Activated T-helper 1 cell treated with anti-CD3 and anti-CD28 coated beads, Interleukin-2, amount 50 U/mL, for 16 hours (primary cell): ENCODE measurements around the gene SURF2.
"Not testable (repeated sequence)": the region's sequence is repeated elsewhere in the genome, so short reads cannot be mapped to it uniquely, and the experiment has no call there.

Experiments
- DNase-seq, 2 donors: peaks; one replicate each; pipeline ENCODE4 v3.0.0-alpha.2; 2020; ENCODE audit warnings: low read depth in 1 of 2, low spot score in 1 of 2

Gene SURF2

DNA sequence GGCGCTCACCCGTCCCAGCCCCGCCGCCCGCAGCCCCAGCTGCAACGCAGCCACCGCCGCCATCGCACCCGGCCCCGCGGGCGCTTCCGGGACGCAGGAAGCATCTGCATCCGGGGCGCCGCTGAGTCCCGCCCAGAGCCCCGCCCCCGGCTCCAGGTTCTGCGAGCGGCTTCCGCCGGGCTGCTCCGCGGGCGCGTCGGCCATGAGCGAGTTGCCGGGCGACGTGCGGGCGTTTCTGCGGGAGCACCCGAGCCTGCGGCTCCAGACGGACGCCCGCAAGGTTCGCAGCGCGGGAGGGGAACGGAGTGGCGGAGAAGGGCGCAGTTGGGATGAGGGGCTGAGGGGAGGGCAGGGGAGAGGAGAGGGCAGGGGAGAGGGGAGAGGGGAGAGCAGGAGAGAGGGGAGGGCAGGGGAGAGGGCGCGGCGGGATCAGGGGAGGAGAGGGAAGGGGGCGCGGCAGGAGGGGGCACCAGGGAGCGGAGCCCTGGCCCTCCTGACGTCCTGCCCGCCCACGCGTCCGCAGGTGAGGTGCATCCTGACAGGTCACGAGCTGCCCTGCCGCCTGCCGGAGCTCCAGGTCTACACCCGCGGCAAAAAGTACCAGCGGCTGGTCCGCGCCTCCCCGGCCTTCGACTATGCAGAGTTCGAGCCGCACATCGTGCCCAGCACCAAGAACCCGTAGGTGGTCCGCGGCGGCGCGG, at the start of gene SURF2, which contains the start of gene SURF1:
TSS of gene SURF2 (plus strand) at position 160 of the 701 bp plus-strand sequence. CDS start at position 203, 43 bp downstream.
TSS of gene SURF1 (minus strand) at position 97 of the 701 bp plus-strand sequence. CDS start at position 63, 34 bp downstream.
- peak; percentile 84 to 85 for DNase-seq

DNA sequence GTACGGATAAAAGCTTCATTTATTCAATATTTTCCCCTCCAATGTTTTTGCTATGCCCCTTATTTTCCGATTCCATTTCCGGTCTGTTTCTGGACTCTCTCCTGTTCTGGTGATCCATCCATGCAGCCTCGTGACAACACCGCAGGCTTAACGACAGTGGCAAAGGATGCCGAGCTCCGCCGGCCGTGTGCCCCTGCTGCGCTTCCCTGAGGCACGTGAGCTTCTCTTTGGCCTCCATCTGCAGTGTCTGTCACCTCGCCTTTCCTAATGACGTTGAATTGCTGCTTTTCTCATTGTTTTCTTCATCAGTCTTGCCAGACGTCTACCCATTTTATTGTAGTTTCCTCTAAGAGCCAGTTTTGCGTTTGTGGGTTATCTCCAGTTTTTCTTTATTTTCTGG, 49.0 kb upstream of the SURF2 start:
- no peak for DNase-seq

DNA sequence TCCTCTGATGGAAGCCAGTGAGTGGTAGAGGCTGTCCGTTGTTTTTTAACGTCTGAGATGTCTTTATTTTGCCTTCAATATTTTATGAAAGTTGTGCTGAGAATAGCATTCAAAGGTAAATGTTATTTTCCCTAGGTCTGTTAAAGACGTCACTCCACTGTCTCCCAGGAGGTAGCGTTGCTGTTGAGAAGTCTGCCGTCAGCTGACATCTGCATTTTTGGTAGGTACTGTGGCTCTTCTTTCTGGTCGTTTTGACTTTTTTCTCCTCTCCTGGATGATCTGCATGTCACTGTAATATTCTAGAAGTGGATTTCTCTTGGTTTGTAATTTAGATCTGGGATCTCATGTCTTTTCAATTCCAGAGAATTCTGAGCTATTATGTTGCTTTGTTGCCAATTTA, 46.7 kb upstream of the SURF2 start:
- DNase-seq = no peak

DNA sequence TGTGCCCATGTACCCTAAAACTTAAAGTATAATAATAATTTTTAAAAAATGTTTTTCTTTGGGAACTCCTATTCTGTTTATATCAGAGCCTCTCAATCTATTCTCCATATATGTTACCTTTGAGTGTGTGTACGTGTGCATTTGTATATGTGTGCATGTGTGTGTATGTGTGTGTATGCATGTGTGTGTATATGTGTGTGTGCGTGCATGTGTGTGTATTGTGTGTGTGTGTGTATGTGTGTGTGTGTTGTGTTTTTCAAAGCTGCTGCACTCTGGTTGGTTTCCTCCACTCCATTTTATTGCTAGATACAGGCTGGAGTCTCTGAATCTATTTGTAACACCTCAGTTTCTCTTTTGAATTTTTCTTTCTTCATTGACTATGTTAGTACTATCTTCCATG, 40.4 kb upstream of the SURF2 start:
- DNase-seq = no peak

DNA sequence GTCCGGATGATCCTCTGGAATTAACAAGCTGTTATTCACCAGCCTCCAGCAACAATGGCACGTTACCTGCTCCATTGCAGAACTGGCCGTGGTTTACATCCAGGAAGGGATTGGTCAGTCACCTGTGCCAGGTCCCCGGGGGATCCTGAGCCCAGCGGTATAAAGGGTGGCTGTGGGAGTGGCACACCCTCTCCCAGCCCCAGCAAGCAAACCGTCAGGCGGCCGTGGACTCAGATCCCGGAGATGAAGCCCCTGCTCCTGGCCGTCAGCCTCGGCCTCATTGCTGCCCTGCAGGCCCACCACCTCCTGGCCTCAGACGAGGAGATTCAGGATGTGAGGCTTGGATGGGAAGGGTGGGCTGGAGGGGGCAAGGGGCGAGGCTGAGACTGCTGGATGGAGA, 38.8 kb upstream of the SURF2 start:
- not testable (repeated sequence) for DNase-seq

DNA sequence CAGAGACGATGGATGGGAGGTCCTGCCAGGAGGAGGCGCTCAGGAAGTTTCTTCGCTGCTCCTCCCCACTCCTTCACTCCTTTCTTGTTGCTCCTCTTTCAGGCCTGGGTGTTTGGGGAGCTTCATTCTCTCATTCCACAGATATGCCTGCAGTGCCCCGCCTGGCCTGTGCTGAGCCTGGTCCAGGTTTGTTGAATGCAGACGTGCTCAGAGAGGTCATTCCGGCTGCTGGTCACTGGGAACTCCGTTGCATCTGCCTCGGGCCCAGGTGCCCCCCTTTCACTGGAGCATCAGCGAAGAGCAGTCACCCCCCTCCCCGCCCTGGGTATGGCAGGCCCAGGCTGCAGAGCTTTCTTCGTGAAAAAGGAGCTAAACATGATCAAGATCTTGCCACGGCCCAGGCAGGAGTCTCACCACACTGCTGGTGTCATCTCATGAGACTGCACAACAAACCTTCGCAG, 35.9 kb upstream of the SURF2 start:
- no peak for DNase-seq

DNA sequence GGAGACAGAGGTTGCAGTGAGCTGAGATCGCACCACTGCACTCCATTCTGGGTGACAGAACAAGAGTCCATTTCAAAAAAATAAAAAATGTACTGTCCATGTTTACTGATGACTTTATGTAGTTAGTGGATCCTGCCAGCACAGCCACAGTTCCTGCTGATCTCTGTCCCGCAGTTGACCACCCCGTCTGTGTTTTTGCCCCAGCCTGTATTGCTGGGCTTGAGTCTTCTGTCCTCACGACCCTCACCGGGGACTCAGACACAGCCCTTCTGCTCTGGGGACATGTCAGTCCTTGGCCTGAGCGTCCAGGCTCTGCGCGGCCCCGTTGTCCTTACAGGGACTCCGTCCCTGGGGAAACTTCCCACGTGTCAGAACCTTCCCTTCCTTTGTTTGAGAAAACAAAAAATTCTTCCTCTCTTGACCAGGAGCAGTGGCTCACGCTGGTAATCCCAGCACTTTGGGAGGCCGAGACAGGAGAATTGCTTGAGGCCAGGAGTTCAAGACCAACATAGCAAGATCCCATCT, 34.9 kb upstream of the SURF2 start:
- no peak for DNase-seq

DNA sequence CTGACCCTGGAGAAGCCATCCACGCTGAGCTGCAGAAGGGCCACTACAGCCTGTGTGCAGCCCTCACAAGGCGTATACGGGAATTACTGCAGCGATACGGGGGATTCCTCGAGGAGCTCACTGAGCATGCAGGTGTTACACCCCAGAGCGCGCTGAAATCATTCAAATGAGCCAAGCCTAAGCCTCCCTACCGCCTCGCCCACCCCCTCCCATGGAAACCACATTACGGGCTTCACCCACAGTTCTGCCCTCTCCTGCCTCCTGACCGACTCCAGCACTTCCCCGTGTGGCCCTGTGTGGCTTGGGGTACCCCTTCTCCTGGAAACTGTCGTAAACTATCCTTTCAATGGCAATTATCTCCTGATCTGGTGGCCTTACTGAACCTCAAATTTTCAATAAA, 33.6 kb upstream of the SURF2 start:
- DNase-seq = no peak

DNA sequence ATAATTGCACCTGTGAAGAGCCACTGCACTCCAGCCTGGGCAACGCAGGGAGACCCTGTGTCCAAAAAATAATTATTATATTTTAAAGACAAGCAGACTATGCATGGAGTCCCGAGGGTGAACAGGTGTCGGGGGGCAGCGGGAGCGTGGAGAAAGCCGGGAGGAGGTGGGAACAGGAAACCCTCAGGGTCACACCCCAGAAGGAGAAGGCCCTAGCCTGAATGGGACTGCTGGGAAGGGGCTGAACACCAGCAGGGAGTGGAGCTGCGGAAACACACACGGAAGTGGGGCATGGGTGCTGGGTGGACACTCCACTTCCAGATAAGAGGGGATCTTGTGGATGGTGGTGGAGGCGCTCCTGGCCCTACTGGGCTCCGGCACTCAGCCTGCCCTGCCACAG, 33.1 kb upstream of the SURF2 start:
- no peak for DNase-seq

DNA sequence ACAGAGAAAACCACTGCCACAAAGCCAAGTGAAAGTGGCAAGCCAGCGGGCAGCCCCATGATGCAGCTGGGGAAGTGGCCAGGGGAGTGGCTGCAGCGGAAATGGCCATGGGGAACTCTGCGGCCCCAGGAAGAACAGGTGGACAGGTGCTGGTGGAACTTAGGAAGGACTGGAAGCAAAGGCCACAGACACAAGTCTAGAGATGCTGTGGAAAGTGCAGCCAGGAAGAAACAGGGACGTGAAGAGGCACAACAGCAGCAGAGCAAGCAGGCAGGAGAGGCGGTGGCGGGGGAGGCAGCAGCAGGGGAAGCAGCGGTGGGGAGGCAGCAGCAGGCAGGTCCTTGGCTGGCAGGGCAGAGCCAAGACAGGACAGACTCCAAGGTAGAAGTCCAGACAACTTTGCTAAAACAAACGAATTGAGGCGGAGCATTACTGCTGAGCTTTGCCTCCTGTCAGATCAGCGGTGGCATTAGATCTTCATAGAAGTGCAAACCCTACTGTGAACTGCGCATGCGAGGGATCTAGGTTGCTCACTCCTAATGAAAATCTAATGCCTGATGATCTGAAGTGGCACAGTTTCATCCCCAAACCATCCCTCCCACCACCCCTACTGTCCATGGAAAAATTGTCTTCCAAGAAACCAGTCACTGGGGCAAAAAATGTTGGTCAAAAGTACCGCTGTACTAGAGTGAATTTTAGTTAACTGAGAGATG, 32.2 kb upstream of the SURF2 start:
- no peak for DNase-seq

DNA sequence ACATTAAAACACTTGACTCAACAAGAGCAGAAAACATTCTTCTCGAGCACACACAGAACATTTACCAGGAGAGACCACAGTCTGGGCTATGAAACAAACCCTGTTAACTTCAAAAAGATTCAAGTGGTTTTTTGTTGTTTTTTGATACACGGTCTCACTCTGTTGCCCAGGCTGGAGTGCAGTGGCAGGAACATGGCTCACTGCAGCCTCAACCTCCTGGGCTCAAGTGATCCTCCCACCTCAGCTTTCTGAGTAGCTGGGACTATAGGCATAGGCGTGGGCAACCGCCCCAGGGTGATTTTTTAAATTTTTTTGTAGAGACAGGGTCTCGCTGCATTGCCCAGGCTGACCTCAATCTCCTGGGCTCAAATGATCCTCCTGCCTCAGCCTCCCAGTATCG, 29.3 kb upstream of the SURF2 start:
- DNase-seq = not testable (repeated sequence)

DNA sequence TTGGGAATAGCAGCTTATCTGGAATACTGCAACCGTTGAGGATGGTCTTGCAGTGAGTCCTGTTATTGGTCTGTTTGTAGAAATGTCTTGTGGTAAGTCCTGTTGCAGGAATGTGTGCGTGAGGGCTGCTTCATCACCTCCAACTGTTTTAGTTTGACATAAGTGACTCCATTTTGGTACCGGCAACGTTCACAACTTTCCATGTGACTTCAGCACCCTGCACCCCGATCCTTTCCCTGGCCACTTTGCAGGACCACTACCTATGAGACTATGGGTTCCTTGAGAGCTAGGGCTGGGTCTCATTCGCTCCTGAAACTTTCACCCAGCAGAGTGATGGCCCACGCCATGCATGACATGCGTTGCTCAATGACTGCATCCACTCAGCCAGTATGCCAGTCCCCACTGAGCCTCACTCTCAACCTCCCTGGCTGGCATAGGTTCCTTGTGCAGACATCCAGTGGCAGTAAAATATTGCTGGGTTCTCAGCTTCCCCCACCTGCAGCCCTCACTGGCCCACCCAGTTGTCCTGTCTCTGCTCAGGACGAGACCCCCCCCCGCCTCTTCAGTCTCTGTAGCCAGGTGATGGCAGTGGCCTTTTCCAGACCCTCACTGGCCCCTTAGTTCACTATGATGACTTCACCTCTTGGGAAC, 28.4 kb upstream of the SURF2 start:
- no peak for DNase-seq

DNA sequence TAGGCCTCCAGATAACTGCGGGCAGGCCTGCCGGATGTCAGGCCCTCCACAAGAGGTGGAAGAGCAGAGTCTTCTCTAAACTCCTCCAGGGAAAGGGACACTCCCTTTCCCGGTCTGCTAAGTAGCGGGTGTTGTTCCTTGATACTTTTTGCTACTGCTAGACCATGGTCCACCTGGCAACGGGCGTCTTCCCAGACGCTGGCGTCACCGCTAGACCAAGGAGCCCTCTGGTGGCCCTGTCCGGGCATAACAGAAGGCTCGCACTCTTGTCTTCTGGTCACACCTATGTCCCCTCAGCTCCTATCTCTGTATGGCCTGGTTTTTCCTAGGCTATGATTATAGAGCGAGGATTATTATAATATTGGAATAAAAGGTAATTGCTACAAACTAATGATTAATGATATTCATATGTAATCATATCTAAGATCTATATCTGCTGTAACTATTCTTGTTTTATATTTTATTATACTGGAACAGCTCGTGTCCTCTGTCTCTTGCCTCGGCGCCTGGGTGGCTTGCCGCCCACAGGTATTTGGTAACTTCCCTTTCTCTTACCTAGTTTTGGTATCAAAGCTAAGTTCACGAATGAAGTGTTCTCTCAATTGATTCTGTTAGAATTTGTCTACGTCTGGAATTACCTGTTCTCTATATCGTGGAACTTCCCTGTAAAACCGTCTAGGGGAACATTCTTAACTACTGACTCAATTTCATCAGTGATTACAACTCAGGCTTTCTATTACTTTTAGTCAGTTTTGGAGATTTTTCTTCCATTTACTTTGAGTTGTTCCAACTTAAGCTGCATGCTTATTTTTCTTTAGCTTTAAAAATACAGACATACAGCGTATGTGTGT, 26.8 kb upstream of the SURF2 start:
- DNase-seq = not testable (repeated sequence)

DNA sequence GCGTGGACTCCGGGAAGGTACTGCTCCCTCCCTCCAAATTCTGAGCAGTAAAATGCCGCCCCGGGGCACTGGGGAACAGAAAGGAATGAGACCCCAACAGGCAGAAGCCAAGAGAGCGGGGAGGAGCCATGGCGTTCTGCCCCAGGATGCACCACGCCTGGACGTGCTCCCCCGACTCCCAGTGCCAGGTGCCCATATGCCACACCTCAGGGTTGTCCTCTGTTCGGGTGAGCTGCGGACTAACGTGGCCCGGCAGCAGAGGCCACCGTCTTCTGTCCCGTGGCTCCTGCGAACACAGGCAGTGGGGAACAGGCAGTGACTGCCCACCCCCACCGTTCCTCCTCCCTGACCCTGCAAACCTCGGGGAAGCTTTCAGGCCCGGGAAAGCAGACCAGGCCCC, 25.1 kb upstream of the SURF2 start:
- DNase-seq = no peak

DNA sequence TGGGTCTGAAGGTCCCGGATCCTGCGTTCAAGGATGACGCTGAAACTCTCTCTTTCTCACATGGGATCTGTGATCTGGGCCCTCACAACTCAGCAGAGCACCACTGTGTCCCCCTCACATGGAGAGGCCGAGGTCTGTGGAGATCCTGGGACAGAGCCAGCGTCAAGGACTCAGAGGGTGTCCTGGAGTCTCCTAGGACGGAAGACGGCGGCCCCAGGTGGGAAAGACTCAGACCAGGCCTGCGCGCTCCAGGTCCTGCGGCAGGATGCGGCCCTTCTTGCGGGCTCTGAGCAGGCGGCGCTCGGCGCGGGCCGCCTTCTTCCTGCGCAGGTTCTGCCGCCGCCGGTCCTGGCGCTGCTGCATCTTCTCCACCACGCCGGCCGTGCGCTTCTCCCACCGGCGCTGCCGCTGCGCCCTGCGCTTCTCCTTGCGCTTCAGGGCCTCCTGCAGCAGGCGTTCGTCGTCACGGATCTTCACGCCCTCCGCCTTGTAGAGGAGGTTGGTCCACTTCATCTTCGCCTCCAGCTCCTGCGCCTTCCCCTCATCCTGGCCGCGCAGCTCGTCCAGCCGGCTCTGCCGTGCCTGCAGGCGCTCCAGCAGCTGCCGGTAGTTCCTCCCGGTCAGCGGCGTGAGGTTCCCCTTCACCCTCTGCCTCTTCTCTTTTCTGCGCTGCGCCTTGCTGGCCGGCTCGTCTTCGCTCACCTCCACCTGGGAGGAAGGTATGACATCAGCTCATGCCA, 24.5 kb upstream of the SURF2 start:
- no peak for DNase-seq

DNA sequence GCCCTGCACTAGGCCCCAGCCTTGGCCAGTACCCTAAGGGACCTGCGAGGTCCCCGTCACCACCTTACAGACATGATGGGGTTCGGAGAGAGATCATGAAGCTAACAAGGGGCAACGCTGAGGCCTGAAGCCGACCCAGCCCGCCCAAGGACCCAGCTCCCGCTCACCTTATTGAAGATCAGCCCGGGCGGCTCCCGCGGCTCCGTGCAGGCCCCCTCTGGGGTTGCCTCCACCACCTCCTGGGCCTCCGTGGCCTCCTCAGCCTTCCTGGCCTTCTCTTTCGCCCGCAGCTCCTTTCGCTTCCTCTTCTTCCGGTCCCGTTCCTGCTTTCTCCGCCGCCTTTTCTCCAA, 24.0 kb upstream of the SURF2 start:
- DNase-seq = no peak

DNA sequence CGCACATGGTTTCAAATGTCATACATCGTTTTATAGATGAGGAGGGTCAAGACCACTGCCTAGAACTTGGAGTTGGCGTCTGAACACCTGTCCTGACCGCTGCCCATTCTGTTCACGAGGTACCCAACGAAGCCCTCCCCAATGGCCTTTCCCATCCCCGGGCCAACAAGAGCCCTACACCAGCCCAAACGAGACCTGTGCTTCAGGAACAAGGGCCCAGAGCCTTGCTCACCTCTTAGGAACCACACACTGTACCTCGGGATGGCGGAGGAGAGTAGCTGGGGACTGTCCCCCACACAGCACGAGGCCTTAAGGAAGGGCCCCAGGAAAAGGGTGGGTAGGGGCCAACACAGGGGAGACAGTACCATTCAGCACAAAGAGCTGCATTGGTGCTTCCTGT, 23.3 kb upstream of the SURF2 start:
- no peak for DNase-seq

DNA sequence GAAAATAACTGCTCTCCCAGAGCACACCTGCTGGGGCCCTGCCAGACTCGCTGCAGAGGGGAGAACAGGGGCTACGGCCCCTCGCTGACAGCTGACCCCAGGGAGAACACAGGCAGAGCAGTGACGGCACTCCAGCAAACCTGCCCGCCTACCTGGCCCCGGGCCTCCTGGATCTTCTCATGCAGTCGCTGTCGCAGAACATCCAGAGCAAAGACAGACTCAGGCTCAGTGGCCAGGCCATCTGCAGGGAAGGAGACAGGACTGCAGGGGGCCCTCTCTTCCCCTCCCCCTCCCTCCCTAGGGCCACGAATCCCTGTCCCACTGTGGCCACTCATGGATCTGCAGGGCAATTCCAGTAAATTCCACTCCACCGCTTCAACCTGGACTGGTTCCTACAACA, 22.8 kb upstream of the SURF2 start:
- no peak for DNase-seq

DNA sequence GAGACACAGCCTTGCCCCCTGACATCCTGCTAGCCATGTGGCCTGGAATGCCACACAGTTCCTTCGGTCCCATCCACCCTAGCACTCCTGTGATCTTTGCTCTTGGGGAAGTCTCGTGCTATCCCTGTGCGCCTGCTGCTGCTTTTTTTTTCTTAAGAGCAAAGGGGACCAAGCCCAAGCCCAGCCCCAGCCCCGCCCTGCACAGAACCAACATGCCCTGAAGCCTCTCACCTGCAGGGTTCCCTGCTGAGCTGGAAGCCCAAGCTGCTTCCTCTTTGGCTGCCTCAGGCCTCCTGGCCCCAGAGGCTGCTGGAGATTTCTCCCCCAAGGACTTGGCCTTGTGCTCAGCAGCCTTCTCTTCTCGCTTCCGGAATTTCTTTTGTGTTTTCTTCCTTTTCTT, 22.2 kb upstream of the SURF2 start:
- no peak for DNase-seq

DNA sequence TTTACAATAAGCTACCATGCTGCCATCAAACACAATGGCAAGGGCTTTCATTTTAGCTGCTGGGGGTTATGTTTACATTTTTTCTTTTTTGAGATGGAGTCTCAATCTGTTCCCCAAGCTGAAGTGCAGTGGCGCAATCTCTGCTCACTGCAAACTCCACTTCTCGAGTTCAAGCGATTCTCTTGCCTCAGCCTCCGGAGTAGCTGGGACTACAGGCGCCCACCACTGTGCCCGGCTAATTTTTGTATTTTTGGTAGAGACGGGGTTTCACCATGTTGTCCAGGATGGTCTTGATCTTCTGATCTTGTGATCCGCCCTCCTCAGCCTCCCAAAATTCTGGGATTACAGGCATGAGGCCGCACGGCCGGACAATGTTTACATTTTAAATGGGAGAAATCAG, 21.5 kb upstream of the SURF2 start:
- not testable (repeated sequence) for DNase-seq
